Upper lobe of left lung (tissue), 4 donors: Measurements from ENCODE around the gene RUFY1.

ENCODE experiments used
- EP300 ChIP-seq, 4 donors: sonication (generic); formaldehyde crosslinking; IDR thresholded peaks; one replicate each; pipeline ENCODE4 v1.5.1; 2017; ENCODE audit warnings: antibody characterized with exemption in 4 of 4, control low read depth in 2 of 4
- POLR2A ChIP-seq, 4 donors: fragments of 450-650 bp; IDR thresholded peaks; one replicate each; pipeline ENCODE4 v1.5.1; 2016 to 2017; ENCODE audit warnings: antibody characterized with exemption in 4 of 4, mild to moderate bottlenecking in 2 of 4
- POLR2AphosphoS5 ChIP-seq, 2 donors: sonication (generic); formaldehyde crosslinking; IDR thresholded peaks; one replicate each; pipeline ENCODE4 v1.5.1; 2017; ENCODE audit warnings: antibody characterized with exemption in 2 of 2
- TF ChIP-seq, protein P1 (sequence below), 6 experiments: fragments of 450-650 bp in 4 of 6; fragments of 200-600 bp in 2 of 6; sonication (generic) in 2 of 6; IDR thresholded peaks; one replicate each; pipeline ENCODE4 v1.5.1; 2016 to 2019; ENCODE audit warnings: antibody characterized with exemption in 6 of 6

DNA sequence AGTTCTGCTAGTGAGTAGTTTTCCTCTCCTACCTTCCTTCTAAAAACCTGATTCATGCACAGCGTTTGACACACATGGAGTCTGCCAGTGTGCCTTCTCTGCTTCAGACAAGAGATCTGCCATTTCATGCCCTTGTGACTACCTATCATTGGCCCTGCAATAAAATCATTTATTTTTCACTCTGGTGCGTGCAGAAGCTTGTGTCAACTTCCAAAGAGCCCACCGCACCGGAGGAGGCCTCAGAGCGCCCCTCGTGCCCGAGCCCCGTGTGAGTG is 59.4 kb downstream of the RUFY1 start:
- TF ChIP-seq POLR2A (IDR thresholded peaks at IDR 0.05): no peak
- TF ChIP-seq POLR2AphosphoS5 (IDR thresholded peaks at IDR 0.05): no peak
- TF ChIP-seq, protein P1, sequence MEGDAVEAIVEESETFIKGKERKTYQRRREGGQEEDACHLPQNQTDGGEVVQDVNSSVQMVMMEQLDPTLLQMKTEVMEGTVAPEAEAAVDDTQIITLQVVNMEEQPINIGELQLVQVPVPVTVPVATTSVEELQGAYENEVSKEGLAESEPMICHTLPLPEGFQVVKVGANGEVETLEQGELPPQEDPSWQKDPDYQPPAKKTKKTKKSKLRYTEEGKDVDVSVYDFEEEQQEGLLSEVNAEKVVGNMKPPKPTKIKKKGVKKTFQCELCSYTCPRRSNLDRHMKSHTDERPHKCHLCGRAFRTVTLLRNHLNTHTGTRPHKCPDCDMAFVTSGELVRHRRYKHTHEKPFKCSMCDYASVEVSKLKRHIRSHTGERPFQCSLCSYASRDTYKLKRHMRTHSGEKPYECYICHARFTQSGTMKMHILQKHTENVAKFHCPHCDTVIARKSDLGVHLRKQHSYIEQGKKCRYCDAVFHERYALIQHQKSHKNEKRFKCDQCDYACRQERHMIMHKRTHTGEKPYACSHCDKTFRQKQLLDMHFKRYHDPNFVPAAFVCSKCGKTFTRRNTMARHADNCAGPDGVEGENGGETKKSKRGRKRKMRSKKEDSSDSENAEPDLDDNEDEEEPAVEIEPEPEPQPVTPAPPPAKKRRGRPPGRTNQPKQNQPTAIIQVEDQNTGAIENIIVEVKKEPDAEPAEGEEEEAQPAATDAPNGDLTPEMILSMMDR (IDR thresholded peaks at IDR 0.05): no peak
- TF ChIP-seq EP300 (IDR thresholded peaks at IDR 0.05): no peak
